ENCODE results near the gene ZNF782. TPM values are rescaled to one million over a fixed set of nuclear protein-coding genes. Genes with fewer than 3 reads are reported as not detected.
"Not testable (repeated sequence)": the region's sequence is repeated elsewhere in the genome, so short reads cannot be mapped to it uniquely, and the experiment has no call there.

The ZNF782 gene
- 10 to 100 TPM; 14.3 to 32.1 (median 19.6) TPM for total RNA-seq

DNA sequence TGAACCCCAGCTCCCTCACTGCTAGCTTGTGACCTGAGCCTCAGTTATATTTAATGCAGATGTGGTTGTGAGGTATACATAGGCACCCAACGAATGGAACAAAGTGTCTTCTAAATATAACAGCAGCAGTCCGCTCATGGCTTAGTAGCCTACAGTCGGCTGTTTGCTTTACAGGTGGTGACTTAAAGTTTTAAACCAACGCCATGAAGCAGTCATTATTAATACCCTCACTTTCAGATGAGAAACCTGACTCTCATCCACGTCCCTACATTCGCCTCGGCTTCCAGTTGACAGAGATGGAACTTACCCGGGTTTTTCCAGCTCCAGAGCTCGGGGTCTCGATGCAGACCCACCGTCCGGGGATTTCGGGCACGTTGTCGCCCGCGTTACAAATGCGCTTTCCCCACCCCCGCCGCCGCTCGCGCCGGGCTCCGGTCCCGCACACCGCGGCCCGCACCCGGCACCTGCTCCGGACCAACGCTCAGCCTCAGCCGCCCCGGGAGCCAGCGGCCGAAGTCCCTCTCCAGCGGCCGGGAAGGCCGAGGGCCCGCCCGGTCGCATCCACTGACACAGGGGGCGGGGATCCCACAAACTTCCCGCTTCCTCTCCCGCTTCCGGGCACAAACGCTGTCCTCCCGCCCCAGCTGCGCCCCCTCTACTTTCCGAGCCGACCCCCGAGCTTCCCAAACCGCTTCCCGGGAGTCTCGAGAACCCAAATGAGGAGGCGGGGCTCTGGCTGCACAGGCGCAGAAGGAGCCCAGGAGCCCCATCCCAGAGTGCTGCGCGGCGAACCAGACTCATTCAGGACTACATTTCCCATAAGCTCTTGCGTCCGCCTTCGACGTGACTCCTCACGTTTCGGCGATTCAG, at the start of gene ZNF782:
Gene ZNF782, minus strand, starts transcription at position 734 of the 870 bp plus-strand sequence. CDS start 2,553 bp downstream, outside the sequence.
- DNase-seq: peak; percentile 93 to 94
- peak within 1 kb of the TSS; percentile 64 to 71 (median 70) for H3K4me3 ChIP-seq (replicated peaks in 1 of 3)
- WGBS, 2 donors: 0 to 1% methylated on average over 35 to 45 of the region's 67 CpGs
- H3K4me1 ChIP-seq: peaks cover 21 to 32% of the 10 kb centered on the region in 2 donors
- H3K36me3 ChIP-seq: no peaks in the 10 kb centered on the region
- H3K9me3 ChIP-seq: no peaks in the 10 kb centered on the region
- TF ChIP-seq, protein P1, sequence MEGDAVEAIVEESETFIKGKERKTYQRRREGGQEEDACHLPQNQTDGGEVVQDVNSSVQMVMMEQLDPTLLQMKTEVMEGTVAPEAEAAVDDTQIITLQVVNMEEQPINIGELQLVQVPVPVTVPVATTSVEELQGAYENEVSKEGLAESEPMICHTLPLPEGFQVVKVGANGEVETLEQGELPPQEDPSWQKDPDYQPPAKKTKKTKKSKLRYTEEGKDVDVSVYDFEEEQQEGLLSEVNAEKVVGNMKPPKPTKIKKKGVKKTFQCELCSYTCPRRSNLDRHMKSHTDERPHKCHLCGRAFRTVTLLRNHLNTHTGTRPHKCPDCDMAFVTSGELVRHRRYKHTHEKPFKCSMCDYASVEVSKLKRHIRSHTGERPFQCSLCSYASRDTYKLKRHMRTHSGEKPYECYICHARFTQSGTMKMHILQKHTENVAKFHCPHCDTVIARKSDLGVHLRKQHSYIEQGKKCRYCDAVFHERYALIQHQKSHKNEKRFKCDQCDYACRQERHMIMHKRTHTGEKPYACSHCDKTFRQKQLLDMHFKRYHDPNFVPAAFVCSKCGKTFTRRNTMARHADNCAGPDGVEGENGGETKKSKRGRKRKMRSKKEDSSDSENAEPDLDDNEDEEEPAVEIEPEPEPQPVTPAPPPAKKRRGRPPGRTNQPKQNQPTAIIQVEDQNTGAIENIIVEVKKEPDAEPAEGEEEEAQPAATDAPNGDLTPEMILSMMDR (IDR thresholded peaks at IDR 0.05): no peak
- TF ChIP-seq POLR2A (IDR thresholded peaks at IDR 0.05): peak in 1 of 2 donors; percentile 66
- intact Hi-C loops (cut with DNase I): no loop called here
- H3K27me3 ChIP-seq: no peaks in the 10 kb centered on the region
- H3K27ac ChIP-seq: peak within 1 kb of the TSS; percentile 23 to 72 (median 48)

DNA sequence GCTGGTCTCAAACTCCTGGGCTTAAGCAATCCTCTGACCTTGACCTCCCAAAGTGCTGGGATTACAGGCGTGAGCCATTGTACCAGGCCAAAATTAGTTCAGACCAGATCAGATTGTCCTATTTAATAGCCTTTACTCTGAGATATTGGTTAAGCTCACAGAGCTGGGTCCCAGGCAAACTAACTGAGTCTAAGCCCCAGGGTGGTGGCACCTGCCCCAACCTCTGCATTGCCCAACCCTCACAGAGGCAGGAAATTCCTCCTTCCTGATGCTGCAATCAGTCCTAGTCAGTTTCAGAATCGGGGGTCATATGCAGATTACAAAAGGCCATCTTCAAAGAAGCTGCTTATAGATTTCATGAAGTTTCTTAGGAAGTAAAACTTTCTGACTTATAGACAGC, 45.7 kb upstream of the ZNF782 start:
- H3K36me3 ChIP-seq; H3K4me1 ChIP-seq; H3K4me3 ChIP-seq (replicated peaks in 1 of 3); H3K27me3 ChIP-seq; DNase-seq; H3K27ac ChIP-seq; H3K9me3 ChIP-seq; intact Hi-C loops (cut with DNase I): not testable (repeated sequence)
- 100% methylated on average over 1 of the region's 2 CpGs; no CpG with 5 or more reads in 1 of the 2 donors for WGBS, 2 donors

DNA sequence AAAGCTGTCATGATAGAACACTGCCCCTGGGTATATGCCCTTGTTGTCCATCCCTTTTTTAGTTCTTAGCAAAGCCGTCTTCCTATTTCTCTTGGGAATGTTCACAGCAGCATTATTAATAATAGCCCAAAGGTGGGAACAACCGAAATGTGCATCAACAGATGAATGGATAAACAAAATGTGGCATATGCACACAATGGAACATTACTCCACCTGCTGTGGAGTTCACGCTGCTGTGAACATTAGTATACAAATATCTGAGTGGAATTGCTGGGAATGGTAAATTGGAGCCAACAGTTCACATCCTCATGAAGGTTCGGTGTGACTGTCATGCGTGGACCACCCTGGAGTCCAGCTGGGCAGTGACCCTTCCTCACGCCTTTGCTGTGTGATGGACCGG, 37.8 kb upstream of the ZNF782 start:
- H3K27ac ChIP-seq: no peak overlapping the region
- intact Hi-C loops (cut with DNase I): no loop called here

DNA sequence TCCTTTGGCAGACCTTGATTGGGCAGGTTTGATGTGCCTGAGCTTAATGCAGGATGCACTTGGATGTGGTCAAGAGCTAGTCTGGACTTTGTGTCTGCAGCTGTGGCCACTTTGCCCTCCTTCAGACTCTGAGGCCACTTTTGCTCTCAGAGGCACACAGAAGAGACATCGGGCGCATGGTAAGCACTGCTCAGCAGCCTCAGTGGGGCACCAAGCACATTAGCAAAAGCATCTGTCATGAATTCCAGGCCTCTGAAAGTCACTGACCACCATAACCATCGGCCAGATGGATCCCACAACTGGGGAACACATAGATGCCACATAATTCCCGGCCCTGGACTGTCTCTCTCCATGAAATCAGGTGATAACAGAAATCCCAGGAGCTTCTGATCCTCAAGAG, 34.3 kb upstream of the ZNF782 start:
- intact Hi-C loops (cut with DNase I): no loop called here
- no peaks in the 10 kb centered on the region for H3K36me3 ChIP-seq
- no peak overlapping the region for H3K4me3 ChIP-seq (replicated peaks in 1 of 3)
- 86% methylated on average over 4 of the region's 4 CpGs for WGBS, 2 donors
- no peaks in the 10 kb centered on the region for H3K27me3 ChIP-seq
- TF ChIP-seq POLR2A (IDR thresholded peaks at IDR 0.05): no peak
- TF ChIP-seq, protein P1 (IDR thresholded peaks at IDR 0.05): no peak
- no peaks in the 10 kb centered on the region for H3K9me3 ChIP-seq
- H3K27ac ChIP-seq: no peak overlapping the region
- H3K4me1 ChIP-seq: no peaks in the 10 kb centered on the region
- no peak for DNase-seq

More for the DNA sequence above, 37.8 kb upstream of the ZNF782 start:
- no peak for DNase-seq
- H3K4me1 ChIP-seq: no peaks in the 10 kb centered on the region
- WGBS, 2 donors: 95 to 98% methylated on average over 7 of the region's 7 CpGs
- TF ChIP-seq, protein P1 (IDR thresholded peaks at IDR 0.05): no peak
- TF ChIP-seq POLR2A (IDR thresholded peaks at IDR 0.05): no peak
- H3K27me3 ChIP-seq: no peaks in the 10 kb centered on the region
- no peaks in the 10 kb centered on the region for H3K36me3 ChIP-seq
- H3K9me3 ChIP-seq: no peaks in the 10 kb centered on the region
- H3K4me3 ChIP-seq (replicated peaks in 1 of 3): no peak overlapping the region

DNA sequence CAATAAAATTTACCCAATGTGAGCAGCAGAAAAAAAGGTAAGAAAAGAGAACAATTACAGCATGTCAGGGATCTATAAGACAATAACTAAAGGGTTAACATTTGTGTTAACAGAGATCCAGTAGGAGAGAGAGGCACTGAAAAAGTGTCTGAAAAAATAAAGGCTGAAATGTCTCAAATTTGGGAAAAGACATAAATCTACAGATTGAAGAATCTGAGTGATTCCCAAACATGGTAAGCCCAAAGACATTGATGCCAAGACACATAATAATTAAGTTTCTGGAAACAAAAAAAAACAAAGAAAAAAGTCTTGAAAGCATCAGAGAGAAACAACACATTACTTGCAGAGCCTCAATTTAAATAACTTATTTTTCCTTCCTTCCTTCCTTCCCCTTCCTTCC, 31.1 kb upstream of the ZNF782 start:
- no peaks in the 10 kb centered on the region for H3K4me1 ChIP-seq
- H3K4me3 ChIP-seq (replicated peaks in 1 of 3): no peak overlapping the region
- no peaks in the 10 kb centered on the region for H3K27me3 ChIP-seq
- DNase-seq: no peak
- H3K36me3 ChIP-seq: no peaks in the 10 kb centered on the region
- H3K27ac ChIP-seq: no peak overlapping the region
- TF ChIP-seq, protein P1 (IDR thresholded peaks at IDR 0.05): no peak
- no peak for TF ChIP-seq POLR2A (IDR thresholded peaks at IDR 0.05)
- no peaks in the 10 kb centered on the region for H3K9me3 ChIP-seq
- intact Hi-C loops (cut with DNase I): no loop called here

All from thyroid gland (tissue), 4 donors.